K562 (cell line): ENCODE measurements around the gene SEC11A. TPM values are rescaled to one million over a fixed set of nuclear protein-coding genes. Genes with fewer than 3 reads are reported as not detected.

Source experiments
- ARID1B ChIP-seq: fragments of 450-650 bp; IDR thresholded peaks from 2 replicates; pipeline ENCODE4 v1.6.1; 2016; ENCODE audit warnings: antibody characterized with exemption, mild to moderate bottlenecking, inconsistent platforms
- ATF1 ChIP-seq, 2 experiments: fragments of 450-650 bp in 1 of 2; IDR thresholded peaks; 2 replicates each; pipeline ENCODE4 v1.6.1; 2016; ENCODE audit warnings: missing compliant biosample characterization in 1 of 2, missing genetic modification characterization in 1 of 2
- CBX3 ChIP-seq, 2 experiments: IDR thresholded peaks; 1 replicate in 1 of 2; 2 replicates in 1 of 2; pipeline ENCODE4 v1.6.1; 2012; ENCODE audit warnings: inconsistent platforms in 2 of 2, low read length in 2 of 2, borderline replicate concordance in 1 of 2, control low read depth in 1 of 2
- CTBP1 ChIP-seq: fragments of 450-650 bp; IDR thresholded peaks from 2 replicates; pipeline ENCODE4 v1.6.1; 2016; ENCODE audit warnings: borderline replicate concordance
- EP300 ChIP-seq: IDR thresholded peaks from 2 replicates; pipeline ENCODE4 v1.6.1; 2012; ENCODE audit warnings: low read length, improper control_type of control experiment
- ETS2 ChIP-seq: IDR thresholded peaks from 2 replicates; pipeline ENCODE4 v1.6.1; 2016; ENCODE audit warnings: borderline replicate concordance, missing genetic modification characterization, mild to moderate bottlenecking, moderate library complexity, missing compliant biosample characterization; ENCODE audit not compliant: poor library complexity, severe bottlenecking
- FIP1L1 ChIP-seq: fragments of 200-400 bp; formaldehyde crosslinking; IDR thresholded peaks from 2 replicates; pipeline ENCODE4 v1.6.1; 2018; ENCODE audit warnings: mild to moderate bottlenecking, low read depth, low read length; ENCODE audit not compliant: poor library complexity, severe bottlenecking
- GTF2F1 ChIP-seq: IDR thresholded peaks from 2 replicates; pipeline ENCODE4 v1.6.1; 2011; ENCODE audit warnings: low read depth, low read length, improper control_type of control experiment
- HMG20A ChIP-seq: fragments of 450-650 bp; formaldehyde crosslinking; conservative IDR thresholded peaks from 2 replicates; pipeline ENCODE4 v1.4.0; 2020; ENCODE audit warnings: mild to moderate bottlenecking, mixed read lengths
- MAFG ChIP-seq: fragments of 450-650 bp; conservative IDR thresholded peaks from 2 replicates; pipeline ENCODE4 v1.6.1; 2016; ENCODE audit warnings: missing genetic modification characterization, missing compliant biosample characterization
- MED1 ChIP-seq: sonication (generic); formaldehyde crosslinking; IDR thresholded peaks from 2 replicates; pipeline ENCODE4 v1.8.1; 2023; ENCODE audit warnings: missing genetic modification reagents, borderline replicate concordance
- NR4A1 ChIP-seq, 2 experiments: fragments of 250-450 bp in 1 of 2; fragments of 450-650 bp in 1 of 2; sonication (Bioruptor Pico) in 1 of 2; IDR thresholded peaks; 2 replicates each; pipeline versions ENCODE4 v1.4.0 to v1.6.1; 2016 to 2020; ENCODE audit warnings: mild to moderate bottlenecking in 2 of 2, missing compliant biosample characterization in 1 of 2, missing genetic modification characterization in 1 of 2, moderate library complexity in 1 of 2
- NRF1 ChIP-seq, 2 experiments: fragments of 450-650 bp; IDR thresholded peaks in 1 of 2; conservative IDR thresholded peaks in 1 of 2; 2 replicates each; pipeline ENCODE4 v1.6.1; 2014; ENCODE audit warnings: mild to moderate bottlenecking in 2 of 2
- POLR2AphosphoS2 ChIP-seq: IDR thresholded peaks from 2 replicates; pipeline ENCODE4 v1.6.1; 2012; ENCODE audit warnings: low read length, improper control_type of control experiment
- SMC3 ChIP-seq: conservative IDR thresholded peaks from 2 replicates; pipeline ENCODE4 v1.6.1; 2011; ENCODE audit warnings: low read depth, low read length, improper control_type of control experiment; ENCODE audit not compliant: insufficient read depth
- SPI1 ChIP-seq: IDR thresholded peaks from 2 replicates; pipeline ENCODE4 v1.6.1; 2011; ENCODE audit warnings: low read depth, low read length, control low read depth, borderline replicate concordance
- YBX1 ChIP-seq: fragments of 450-650 bp; IDR thresholded peaks from 2 replicates; pipeline ENCODE4 v1.7.1; 2016; ENCODE audit warnings: mild to moderate bottlenecking
- ZNF444 ChIP-seq: fragments of 250-450 bp; sonication (Bioruptor Pico); IDR thresholded peaks from 2 replicates; pipeline ENCODE4 v1.4.0; 2020; ENCODE audit warnings: mild to moderate bottlenecking, moderate library complexity
- ZNF77 ChIP-seq: fragments of 250-450 bp; sonication (Bioruptor Pico); IDR thresholded peaks from 2 replicates; pipeline ENCODE4 v1.5.0; 2020
- polyA plus RNA-seq, 8 experiments: library from polyadenylated mRNA; depleted of rRNA in 4 of 8; stranded (reverse) in 5 of 8; unstranded in 3 of 8; fragments of >200 nt; fragmentation: Nextera tagmentation in 2 of 8; fragmentation: Illumina TruSeq in 1 of 8; extraction: Ambion mirVana in 2 of 8; extraction: Trizol in 1 of 8; gene quantifications; 2 replicates each; pipeline versions ENCODE4 v1.2.1 to v1.2.3, GENCODE V29; 2011 to 2014; ENCODE audit warnings: inconsistent platforms in 1 of 8, missing spikeins in 1 of 8
- total RNA-seq, 7 experiments: library from RNA; depleted of rRNA in 6 of 7; stranded (reverse); fragments of >200 nt in 6 of 7; fragmentation: Illumina TruSeq in 2 of 7; extraction: Trizol in 2 of 7; gene quantifications; 2 replicates each; pipeline versions ENCODE4 v1.2.1 to v1.2.3, GENCODE V29; 2011 to 2021; ENCODE audit warnings: low replicate concordance in 1 of 7
- TF ChIP-seq, protein P1 (sequence below): fragments of 150-350 bp; conservative IDR thresholded peaks from 2 replicates; pipeline ENCODE4 v1.6.1; 2014; ENCODE audit warnings: low read length
- TF ChIP-seq, protein P2 (sequence below): sonication (generic); IDR thresholded peaks from 2 replicates; pipeline ENCODE4 v1.6.1; 2016
- TF ChIP-seq, protein P3 (sequence below): fragments of 450-650 bp; formaldehyde crosslinking; IDR thresholded peaks from 2 replicates; pipeline ENCODE4 v1.4.0; 2020; ENCODE audit warnings: mild to moderate bottlenecking, moderate library complexity
- TF ChIP-seq, protein P4 (sequence below): fragments of 450-650 bp; IDR thresholded peaks from 2 replicates; pipeline ENCODE4 v1.6.1; 2016; ENCODE audit warnings: missing biosample characterization, missing genetic modification characterization

The SEC11A gene
- total and polyA plus RNA-seq, 9 of the 15 experiments (the other 6 are each of a cell fraction or from before 2014, with no cell fraction given) = 175 to 310 (median 229) TPM

DNA sequence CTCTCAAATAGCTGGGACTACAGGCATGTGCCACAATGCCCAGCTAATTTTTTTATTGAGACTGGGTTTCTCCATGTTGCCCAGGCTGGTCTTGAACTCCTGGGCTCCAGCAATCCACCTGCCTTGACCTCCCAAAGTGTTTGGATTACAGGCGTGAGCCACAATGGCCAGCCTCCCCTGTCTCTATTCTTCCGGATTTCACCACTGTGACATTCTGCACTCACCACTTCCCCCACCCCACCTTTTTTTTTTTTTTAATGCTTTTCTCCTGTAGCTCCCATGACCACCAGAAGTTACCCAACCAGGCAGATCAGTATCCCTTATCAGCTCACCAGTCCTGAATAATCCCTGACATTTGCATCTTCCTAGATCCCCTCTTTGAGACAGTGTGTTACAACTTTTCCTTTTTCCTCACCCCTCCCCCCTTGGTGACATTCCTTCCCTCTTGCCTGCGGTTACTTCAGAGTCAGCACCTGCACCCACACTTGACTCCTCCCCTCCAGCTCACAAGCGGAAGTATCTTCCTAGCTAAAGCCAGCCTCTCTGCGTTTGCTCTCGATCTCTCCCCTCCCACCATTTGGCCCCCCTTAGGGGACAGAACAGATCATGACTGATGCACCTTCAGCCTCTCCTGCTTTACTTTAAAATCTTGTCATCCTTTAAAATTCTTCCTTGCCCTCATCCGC lies 19.0 kb upstream of the SEC11A start (continued):
- TF ChIP-seq ZNF444 (CRISPR knock-in tag) = no peak
- 0 out of 2 replicates have a peak, but pooled peaks have one; percentile 22 for TF ChIP-seq MAFG
- no peak for TF ChIP-seq NR4A1 (CRISPR knock-in tag; IDR thresholded peaks at IDR 0.05)
- no peak for TF ChIP-seq NR4A1 (tag; IDR thresholded peaks at IDR 0.05)
- TF ChIP-seq MED1 (CRISPR knock-in tag) = no peak
- TF ChIP-seq, protein P1, sequence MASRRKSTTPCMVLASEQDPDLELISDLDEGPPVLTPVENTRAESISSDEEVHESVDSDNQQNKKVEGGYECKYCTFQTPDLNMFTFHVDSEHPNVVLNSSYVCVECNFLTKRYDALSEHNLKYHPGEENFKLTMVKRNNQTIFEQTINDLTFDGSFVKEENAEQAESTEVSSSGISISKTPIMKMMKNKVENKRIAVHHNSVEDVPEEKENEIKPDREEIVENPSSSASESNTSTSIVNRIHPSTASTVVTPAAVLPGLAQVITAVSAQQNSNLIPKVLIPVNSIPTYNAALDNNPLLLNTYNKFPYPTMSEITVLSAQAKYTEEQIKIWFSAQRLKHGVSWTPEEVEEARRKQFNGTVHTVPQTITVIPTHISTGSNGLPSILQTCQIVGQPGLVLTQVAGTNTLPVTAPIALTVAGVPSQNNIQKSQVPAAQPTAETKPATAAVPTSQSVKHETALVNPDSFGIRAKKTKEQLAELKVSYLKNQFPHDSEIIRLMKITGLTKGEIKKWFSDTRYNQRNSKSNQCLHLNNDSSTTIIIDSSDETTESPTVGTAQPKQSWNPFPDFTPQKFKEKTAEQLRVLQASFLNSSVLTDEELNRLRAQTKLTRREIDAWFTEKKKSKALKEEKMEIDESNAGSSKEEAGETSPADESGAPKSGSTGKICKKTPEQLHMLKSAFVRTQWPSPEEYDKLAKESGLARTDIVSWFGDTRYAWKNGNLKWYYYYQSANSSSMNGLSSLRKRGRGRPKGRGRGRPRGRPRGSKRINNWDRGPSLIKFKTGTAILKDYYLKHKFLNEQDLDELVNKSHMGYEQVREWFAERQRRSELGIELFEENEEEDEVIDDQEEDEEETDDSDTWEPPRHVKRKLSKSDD = no peak
- no peak for TF ChIP-seq HMG20A (CRISPR knock-in tag)
- TF ChIP-seq, protein P2, sequence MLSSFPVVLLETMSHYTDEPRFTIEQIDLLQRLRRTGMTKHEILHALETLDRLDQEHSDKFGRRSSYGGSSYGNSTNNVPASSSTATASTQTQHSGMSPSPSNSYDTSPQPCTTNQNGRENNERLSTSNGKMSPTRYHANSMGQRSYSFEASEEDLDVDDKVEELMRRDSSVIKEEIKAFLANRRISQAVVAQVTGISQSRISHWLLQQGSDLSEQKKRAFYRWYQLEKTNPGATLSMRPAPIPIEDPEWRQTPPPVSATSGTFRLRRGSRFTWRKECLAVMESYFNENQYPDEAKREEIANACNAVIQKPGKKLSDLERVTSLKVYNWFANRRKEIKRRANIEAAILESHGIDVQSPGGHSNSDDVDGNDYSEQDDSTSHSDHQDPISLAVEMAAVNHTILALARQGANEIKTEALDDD = no peak
- peak; percentile 57 to 66; a peak in 3 of 4 replicates for TF ChIP-seq NRF1 (conservative IDR thresholded peaks at IDR 0.05 in 1 of 2, IDR thresholded peaks at IDR 0.05 in 1 of 2)
- peak in 1 of 2 experiments; percentile 58; a peak in 1 of 3 replicates for TF ChIP-seq CBX3 (IDR thresholded peaks at IDR 0.05; ENCODE audit: borderline replicate concordance in 1 of 2, low read length in 2 of 2)
- no peak for TF ChIP-seq POLR2AphosphoS2
- peak; percentile 93 for TF ChIP-seq CTBP1
- TF ChIP-seq, protein P3, sequence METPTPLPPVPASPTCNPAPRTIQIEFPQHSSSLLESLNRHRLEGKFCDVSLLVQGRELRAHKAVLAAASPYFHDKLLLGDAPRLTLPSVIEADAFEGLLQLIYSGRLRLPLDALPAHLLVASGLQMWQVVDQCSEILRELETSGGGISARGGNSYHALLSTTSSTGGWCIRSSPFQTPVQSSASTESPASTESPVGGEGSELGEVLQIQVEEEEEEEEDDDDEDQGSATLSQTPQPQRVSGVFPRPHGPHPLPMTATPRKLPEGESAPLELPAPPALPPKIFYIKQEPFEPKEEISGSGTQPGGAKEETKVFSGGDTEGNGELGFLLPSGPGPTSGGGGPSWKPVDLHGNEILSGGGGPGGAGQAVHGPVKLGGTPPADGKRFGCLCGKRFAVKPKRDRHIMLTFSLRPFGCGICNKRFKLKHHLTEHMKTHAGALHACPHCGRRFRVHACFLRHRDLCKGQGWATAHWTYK (CRISPR knock-in tag) = no peak
- TF ChIP-seq ATF1 (CRISPR knock-in tag; IDR thresholded peaks at IDR 0.05) = no peak
- peak; percentile 76 for TF ChIP-seq ATF1 (tag; IDR thresholded peaks at IDR 0.05)
- peak; percentile 88 for TF ChIP-seq ARID1B
- TF ChIP-seq, protein P4, sequence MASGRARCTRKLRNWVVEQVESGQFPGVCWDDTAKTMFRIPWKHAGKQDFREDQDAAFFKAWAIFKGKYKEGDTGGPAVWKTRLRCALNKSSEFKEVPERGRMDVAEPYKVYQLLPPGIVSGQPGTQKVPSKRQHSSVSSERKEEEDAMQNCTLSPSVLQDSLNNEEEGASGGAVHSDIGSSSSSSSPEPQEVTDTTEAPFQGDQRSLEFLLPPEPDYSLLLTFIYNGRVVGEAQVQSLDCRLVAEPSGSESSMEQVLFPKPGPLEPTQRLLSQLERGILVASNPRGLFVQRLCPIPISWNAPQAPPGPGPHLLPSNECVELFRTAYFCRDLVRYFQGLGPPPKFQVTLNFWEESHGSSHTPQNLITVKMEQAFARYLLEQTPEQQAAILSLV (tag) = no peak
- TF ChIP-seq ZNF77 = no peak
- no peak for TF ChIP-seq SMC3
- TF ChIP-seq EP300 = peak; percentile 81
- no peak for TF ChIP-seq ETS2 (tag)
- TF ChIP-seq SPI1 = no peak
- no peak for TF ChIP-seq GTF2F1
- no peak for TF ChIP-seq YBX1
- TF ChIP-seq FIP1L1 = no peak
